Fibroblast of skin of right biceps (primary cell): ENCODE data around the gene SERF2.
A peak's percentile ranks its signal among the peaks of the same experiment; 100 is the strongest.
"Not testable (repeated sequence)": the region's sequence is repeated elsewhere in the genome, so short reads cannot be mapped to it uniquely, and the experiment has no call there.

Experiments
- DNase-seq: peaks from one replicate; pipeline ENCODE4 v3.0.0-alpha.2; 2013

SERF2 gene

GRCh38 chr15:43794269-43795037 lies 2.3 kb downstream of the SERF2 start:
- peak; percentile 70 for DNase-seq

- no peak for DNase-seq
Measured at GRCh38 chr15:43795197-43795596, 3.1 kb downstream of the SERF2 start.

- no peak for DNase-seq
Measured at GRCh38 chr15:43795997-43796396, 3.9 kb downstream of the SERF2 start.

GRCh38 chr15:43796566-43796965 lies 4.4 kb downstream of the SERF2 start:
- no peak for DNase-seq

- DNase-seq = no peak
Measured at GRCh38 chr15:43799209-43799944, 7.3 kb downstream of the SERF2 start.

- no peak for DNase-seq
Measured at GRCh38 chr15:43799945-43800285, 7.8 kb downstream of the SERF2 start, which contains the start of gene SERINC4. Gene SERINC4, minus strand, starts transcription at chr15:43800220. Its CDS starts 234 bp downstream, at chr15:43799986.

GRCh38 chr15:43800286-43801141 lies 8.4 kb downstream of the SERF2 start, which contains the start of gene HYPK:
Gene HYPK, plus strand, starts transcription at chr15:43800599. Its CDS starts 24 bp downstream, at chr15:43800623.
- DNase-seq = peak; percentile 84

GRCh38 chr15:43802676-43803075 lies 10.6 kb downstream of the SERF2 start:
- not testable (repeated sequence) for DNase-seq

GRCh38 chr15:43808435-43808950 lies 16.4 kb downstream of the SERF2 start:
- DNase-seq = no peak

GRCh38 chr15:43808960-43809678 lies 17.0 kb downstream of the SERF2 start:
- no peak for DNase-seq

- not testable (repeated sequence) for DNase-seq
Measured at GRCh38 chr15:43815064-43815463, 22.9 kb downstream of the SERF2 start.

- no peak for DNase-seq
Measured at GRCh38 chr15:43821505-43821904, 29.4 kb downstream of the SERF2 start.

- DNase-seq = peak; percentile 98
Measured at GRCh38 chr15:43824302-43825246, 32.5 kb downstream of the SERF2 start, which contains the start of gene MFAP1. Gene MFAP1, minus strand, starts transcription at chr15:43824690. Its CDS starts 121 bp downstream, at chr15:43824569.

GRCh38 chr15:43825305-43825704 lies 33.2 kb downstream of the SERF2 start:
- not testable (repeated sequence) for DNase-seq

- DNase-seq = no peak
Measured at GRCh38 chr15:43826029-43826507, 33.9 kb downstream of the SERF2 start.

GRCh38 chr15:43826508-43827341 lies 34.6 kb downstream of the SERF2 start, which contains the start of gene WDR76:
Gene WDR76, plus strand, starts transcription at chr15:43827002. Its CDS starts 31 bp downstream, at chr15:43827033.
- DNase-seq = peak; percentile 88

GRCh38 chr15:43828061-43828657 lies 36.0 kb downstream of the SERF2 start:
- peak; percentile 17 for DNase-seq

GRCh38 chr15:43829951-43830540 lies 37.9 kb downstream of the SERF2 start:
- not testable (repeated sequence) for DNase-seq
